HL-60 (cell line): ENCODE results near the gene TMEM59.

Experiments
- CTCF ChIP-seq: IDR thresholded peaks from one replicate; pipeline ENCODE4 v1.5.1; 2011; ENCODE audit warnings: low read length, control low read depth, inconsistent platforms; ENCODE audit not compliant: insufficient read depth
- GABPA ChIP-seq: IDR thresholded peaks from 2 replicates; pipeline ENCODE4 v1.6.1; 2012; ENCODE audit warnings: low read depth
- POLR2AphosphoS5 ChIP-seq: IDR thresholded peaks from 2 replicates; pipeline ENCODE4 v1.6.1; 2012; ENCODE audit warnings: low read depth
- REST ChIP-seq: IDR thresholded peaks from 2 replicates; pipeline ENCODE4 v1.6.1; 2012; ENCODE audit warnings: low read depth; ENCODE audit not compliant: insufficient replicate concordance

- no peak for TF ChIP-seq CTCF
- TF ChIP-seq POLR2AphosphoS5: no peak
- no peak for TF ChIP-seq REST
- no peak for TF ChIP-seq GABPA
These were observed 73.1 kb downstream of the TMEM59 start for GRCh38 chr1:53979712-53980450.
